B cell (primary cell): ENCODE measurements around the gene CDC42EP4. TPM values are rescaled to one million over a fixed set of nuclear protein-coding genes. Genes with fewer than 3 reads are reported as not detected.

Experiments
- ATAC-seq: fragments of 200-7000 bp; cut with Tn5 transposase; one replicate; pipeline ENCODE4 v1.10.0; 2021; ENCODE audit warnings: low read depth, mild to moderate bottlenecking, moderate number of reproducible peaks, moderate library complexity
- CTCF ChIA-PET: fragments of 350-600 bp; sonication (Branson Sonifier 250); formaldehyde crosslinking; loops from one replicate; lab custom pipeline; 2021; ENCODE audit warnings: antibody characterized with exemption, inconsistent platforms; lab: Charles Lee
- POLR2A ChIA-PET: fragments of 350-600 bp; sonication (Branson Sonifier 250); formaldehyde crosslinking; loops from one replicate; lab custom pipeline; 2021; ENCODE audit warnings: antibody characterized with exemption; lab: Charles Lee
- DNase-seq: peaks from one replicate; pipeline ENCODE4 v3.0.0; 2013
- H2AFZ ChIP-seq: 2 replicates; pipeline ENCODE4 v1.6.1; 2012; ENCODE audit warnings: mild to moderate bottlenecking, low read depth, low read length; ENCODE audit not compliant: insufficient read depth, poor library complexity, severe bottlenecking
- H3K27ac ChIP-seq, 2 donors: 1 replicate in 1 of 2; 2 replicates in 1 of 2; pipeline ENCODE4 v1.5.1; 2012 to 2013; ENCODE audit warnings: low read length in 2 of 2, mild to moderate bottlenecking in 2 of 2, moderate library complexity in 1 of 2
- H3K27me3 ChIP-seq, 4 experiments: fragments of 200-600 bp in 1 of 4; sonication (generic) in 1 of 4; replicated peaks in 1 of 4; 1 replicate in 2 of 4; 2 replicates in 2 of 4; pipeline versions ENCODE4 v1.6.1 to v1.7.0; 2013 to 2016; ENCODE audit warnings: low read length in 3 of 4, mild to moderate bottlenecking in 2 of 4, mixed read lengths in 1 of 4, moderate library complexity in 1 of 4; ENCODE audit not compliant: insufficient read depth in 4 of 4, control insufficient read depth in 3 of 4; ENCODE audit errors: control extremely low read depth in 1 of 4
- H3K36me3 ChIP-seq, 2 experiments: replicated peaks in 1 of 2; 1 replicate in 1 of 2; 2 replicates in 1 of 2; pipeline versions ENCODE4 v1.6.1 to v1.7.1; 2013; ENCODE audit warnings: low read length in 1 of 2; ENCODE audit not compliant: insufficient read depth in 2 of 2, control insufficient read depth in 1 of 2; ENCODE audit errors: control extremely low read depth in 1 of 2, extremely low read depth in 1 of 2
- H3K4me1 ChIP-seq, 2 donors: fragments of 200-600 bp in 1 of 2; sonication (generic) in 1 of 2; 1 replicate in 1 of 2; 2 replicates in 1 of 2; pipeline versions ENCODE4 v1.5.1 to v1.6.1; 2013 to 2017; ENCODE audit warnings: low read length in 2 of 2; ENCODE audit not compliant: control insufficient read depth in 2 of 2, insufficient read depth in 2 of 2
- H3K4me2 ChIP-seq: replicated peaks from 2 replicates; pipeline ENCODE3; 2012; ENCODE audit warnings: mild to moderate bottlenecking, low read depth, low read length; ENCODE audit not compliant: poor library complexity, severe bottlenecking
- H3K4me3 ChIP-seq, 5 experiments: fragments of 200-600 bp in 1 of 5; sonication (generic) in 1 of 5; 1 replicate in 3 of 5; 2 replicates in 2 of 5; pipeline versions ENCODE4 v1.5.1 to v1.7.0; 2011 to 2016; ENCODE audit warnings: low read length in 4 of 5, mild to moderate bottlenecking in 4 of 5, low read depth in 2 of 5, control low read depth in 1 of 5, moderate library complexity in 1 of 5; ENCODE audit not compliant: insufficient read depth in 1 of 5; ENCODE audit errors: control extremely low read depth in 1 of 5, extremely low read depth in 1 of 5
- H3K79me2 ChIP-seq: fragments of 200-600 bp; sonication (generic); one replicate; pipeline ENCODE4 v1.6.0; 2016; ENCODE audit warnings: low read length; ENCODE audit not compliant: control insufficient read depth, insufficient read depth
- H3K9ac ChIP-seq: fragments of 200-600 bp; sonication (generic); 2 replicates; pipeline ENCODE4 v1.6.1; 2017; ENCODE audit warnings: mild to moderate bottlenecking, low read length, moderate library complexity
- H3K9me3 ChIP-seq, 3 donors: one replicate each; pipeline versions ENCODE4 v1.6.1 to v1.7.1; 2013; ENCODE audit warnings: low read length in 2 of 3; ENCODE audit not compliant: control insufficient read depth in 2 of 3, insufficient read depth in 1 of 3; ENCODE audit errors: control extremely low read depth in 1 of 3
- H4K20me1 ChIP-seq: 2 replicates; pipeline ENCODE4 v1.6.0; 2012; ENCODE audit warnings: mild to moderate bottlenecking, low read length; ENCODE audit not compliant: insufficient read depth, control insufficient read depth, poor library complexity, severe bottlenecking
- H3K27ac Mint-ChIP-seq: one replicate; pipeline ENCODE4 v1.8.0; 2021; ENCODE audit warnings: mixed read lengths
- H3K27me3 Mint-ChIP-seq: one replicate; pipeline ENCODE4 v1.8.0; 2021; ENCODE audit warnings: mixed read lengths
- H3K4me1 Mint-ChIP-seq: one replicate; pipeline ENCODE4 v1.8.0; 2021; ENCODE audit warnings: mixed read lengths
- H3K4me3 Mint-ChIP-seq: one replicate; pipeline ENCODE4 v1.8.0; 2021; ENCODE audit warnings: mixed read lengths
- H3K9me3 Mint-ChIP-seq: one replicate; pipeline ENCODE4 v1.8.0; 2022; ENCODE audit warnings: mixed read lengths; ENCODE audit not compliant: insufficient read depth
- CTCF ChIP-seq: fragments of 200-600 bp; IDR thresholded peaks from one replicate; pipeline ENCODE4 v1.8.0; 2022; ENCODE audit warnings: antibody characterized with exemption, mild to moderate bottlenecking
- EZH2 ChIP-seq: IDR thresholded peaks from 2 replicates; pipeline ENCODE4 v1.6.1; 2012; ENCODE audit warnings: borderline replicate concordance, low read depth, mild to moderate bottlenecking, moderate library complexity, low read length; ENCODE audit not compliant: insufficient read depth, poor library complexity, severe bottlenecking
- WGBS: methylation state at CpG from one replicate; pipeline ENCODE4 v1.1.5; 2013; ENCODE audit warnings: missing lambda C conversion rate; ENCODE audit not compliant: insufficient coverage; 5-methylcytosine and 5-hydroxymethylcytosine counted together
- intact Hi-C: fragments of 100-400 bp; cut with micrococcal nuclease; formaldehyde crosslinking; loops from one replicate; pipeline ENCODE4 v1.10.0; 2022
- polyA plus RNA-seq: library from polyadenylated mRNA; depleted of rRNA; stranded (reverse); fragments of >200 nt; gene quantifications from 2 replicates; pipeline ENCODE4 v1.2.3, GENCODE V29; 2012
- total RNA-seq, 2 donors: library from RNA; stranded (reverse); fragments of 120-200 nt in 1 of 2; gene quantifications; 1 replicate in 1 of 2; 2 replicates in 1 of 2; pipeline versions ENCODE4 v1.2.3 to v1.2.4, GENCODE V29; 2013 to 2022

Gene CDC42EP4
- total and polyA plus RNA-seq, 2 donors (not counting 1 experiment from before 2014, with no cell fraction given), result 0.79 to 2.0 TPM

GRCh38 chr17:73352261-73352660 is 40.5 kb upstream of the CDC42EP4 start:
- H3K4me2 ChIP-seq, result no peak overlapping the region
- no peaks in the 10 kb centered on the region for H3K79me2 ChIP-seq
- H3K27ac ChIP-seq, result no peak overlapping the region
- peaks cover 0 to 7% of the 10 kb centered on the region in 2 experiments for H3K36me3 ChIP-seq
- Mint-ChIP-seq H3K9me3 (no peaks in the 10 kb centered on the region), H3K4me3 (no peak overlapping the region), H3K4me1 (no peaks in the 10 kb centered on the region), H3K27ac (no peak overlapping the region), H3K27me3 (no peaks in the 10 kb centered on the region)
- H2AFZ ChIP-seq, result no peak overlapping the region
- ChIA-PET POLR2A (no interaction called here), CTCF (no interaction called here)
- intact Hi-C loops, result no loop called here
- DNase-seq (no peak), ATAC-seq (no peak)
- WGBS, result 96% methylated on average over 13 of the region's 13 CpGs
- H3K9me3 ChIP-seq, result no peaks in the 10 kb centered on the region
- no peaks in the 10 kb centered on the region for H4K20me1 ChIP-seq
- no peak for TF ChIP-seq EZH2
- TF ChIP-seq CTCF, result no peak
- no peaks in the 10 kb centered on the region for H3K4me1 ChIP-seq
- H3K4me3 ChIP-seq, result no peak overlapping the region
- H3K27me3 ChIP-seq, result no peaks in the 10 kb centered on the region
- H3K9ac ChIP-seq, result no peak overlapping the region

- Histone ChIP-seq H3K4me1 (no peaks in the 10 kb centered on the region), H3K4me2 (no peak overlapping the region), H3K9me3 (no peaks in the 10 kb centered on the region), H3K27ac (no peak overlapping the region), H2AFZ (no peak overlapping the region), H3K4me3 (no peak overlapping the region), H3K9ac (no peak overlapping the region), H3K79me2 (no peaks in the 10 kb centered on the region), H3K36me3 (peaks cover 0 to 7% of the 10 kb centered on the region in 2 experiments), H4K20me1 (no peaks in the 10 kb centered on the region), H3K27me3 (no peaks in the 10 kb centered on the region)
- CTCF ChIA-PET, result no interaction called here
- no peak for ATAC-seq
- TF ChIP-seq EZH2, result no peak
- no peak for TF ChIP-seq CTCF
- no peak overlapping the region for H3K4me3 Mint-ChIP-seq
- POLR2A ChIA-PET, result no interaction called here
- no peaks in the 10 kb centered on the region for H3K9me3 Mint-ChIP-seq
- intact Hi-C loops, result no loop called here
- 82% methylated on average over 3 of the region's 3 CpGs for WGBS
- H3K27ac Mint-ChIP-seq, result no peak overlapping the region
- DNase-seq, result no peak
- no peaks in the 10 kb centered on the region for H3K27me3 Mint-ChIP-seq
- H3K4me1 Mint-ChIP-seq, result no peaks in the 10 kb centered on the region
These were observed 40.0 kb upstream of the CDC42EP4 start for GRCh38 chr17:73351764-73352163.
